NCI-H526 (cell line): ENCODE results near the gene CTSL.

Experiments
- DNase-seq, 2 experiments: peaks; one replicate each; lab custom pipeline; 2025; lab: John Stamatoyannopoulos, UW

The CTSL gene

GRCh38 chr9:87701491-87701890, 24.4 kb upstream of the CTSL start:
- DNase-seq: no peak

- DNase-seq: no peak
Measured at GRCh38 chr9:87701931-87702421, 23.9 kb upstream of the CTSL start.

- no peak for DNase-seq
Measured at GRCh38 chr9:87702921-87703320, 23.0 kb upstream of the CTSL start.

- DNase-seq: no peak
Measured at GRCh38 chr9:87703636-87704276, 22.2 kb upstream of the CTSL start.

- DNase-seq: no peak
Measured at GRCh38 chr9:87704342-87704741, 21.6 kb upstream of the CTSL start.

- DNase-seq: no peak
Measured at GRCh38 chr9:87706066-87706739, 19.7 kb upstream of the CTSL start.

- no peak for DNase-seq
Measured at GRCh38 chr9:87707805-87708506, 18.0 kb upstream of the CTSL start.

- DNase-seq: no peak
Measured at GRCh38 chr9:87708546-87708945, 17.4 kb upstream of the CTSL start.

GRCh38 chr9:87708986-87709728, 16.8 kb upstream of the CTSL start:
- DNase-seq: no peak

- DNase-seq: no peak
Measured at GRCh38 chr9:87710443-87710842, 15.5 kb upstream of the CTSL start.

- no peak for DNase-seq
Measured at GRCh38 chr9:87711857-87712800, 13.8 kb upstream of the CTSL start.

- no peak for DNase-seq
Measured at GRCh38 chr9:87712801-87713277, 13.1 kb upstream of the CTSL start.

GRCh38 chr9:87713278-87713987, 12.5 kb upstream of the CTSL start:
- DNase-seq: no peak

- DNase-seq: no peak
Measured at GRCh38 chr9:87713988-87714330, 12.0 kb upstream of the CTSL start.

- DNase-seq: no peak
Measured at GRCh38 chr9:87714819-87715218, 11.1 kb upstream of the CTSL start.

GRCh38 chr9:87716141-87716540, 9.8 kb upstream of the CTSL start:
- DNase-seq: no peak

GRCh38 chr9:87717456-87717855, 8.5 kb upstream of the CTSL start:
- no peak for DNase-seq

GRCh38 chr9:87718231-87718630, 7.7 kb upstream of the CTSL start:
- DNase-seq: no peak

- no peak for DNase-seq
Measured at GRCh38 chr9:87718852-87719612, 6.9 kb upstream of the CTSL start.

- DNase-seq: no peak
Measured at GRCh38 chr9:87720173-87720572, 5.7 kb upstream of the CTSL start.
